Activated CD4-positive, alpha-beta T cell treated with anti-CD3 and anti-CD28 coated beads, Interleukin-2, amount 10 ng/mL, durations not matched to agents 7 days and 5 days (primary cell): ENCODE data around the gene RASA3. TPM values are rescaled to one million over a fixed set of nuclear protein-coding genes. Genes with fewer than 3 reads are reported as not detected.
"Not testable (repeated sequence)": the region's sequence is repeated elsewhere in the genome, so short reads cannot be mapped to it uniquely, and the experiment has no call there.

Experiments
- CTCF ChIA-PET: fragments of 350-600 bp; sonication (Branson Sonifier 250); formaldehyde crosslinking; loops from one replicate; lab custom pipeline; 2021; ENCODE audit warnings: antibody characterized with exemption; lab: Charles Lee
- POLR2A ChIA-PET: fragments of 350-600 bp; sonication (Branson Sonifier 250); formaldehyde crosslinking; loops from one replicate; lab custom pipeline; 2021; ENCODE audit warnings: antibody characterized with exemption; lab: Charles Lee
- DNase-seq: peaks from one replicate; pipeline ENCODE4 v3.0.0-alpha.2; 2020
- H3K27ac Mint-ChIP-seq: one replicate; pipeline ENCODE4 v1.8.0; 2021; ENCODE audit warnings: mild to moderate bottlenecking, moderate library complexity, mixed read lengths
- H3K27me3 Mint-ChIP-seq: one replicate; pipeline ENCODE4 v1.8.0; 2021; ENCODE audit warnings: mixed read lengths
- H3K36me3 Mint-ChIP-seq: one replicate; pipeline ENCODE4 v1.8.0; 2021; ENCODE audit warnings: low read depth, mixed read lengths
- H3K4me1 Mint-ChIP-seq: one replicate; pipeline ENCODE4 v1.8.0; 2021; ENCODE audit warnings: mixed read lengths
- H3K4me3 Mint-ChIP-seq: one replicate; pipeline ENCODE4 v1.8.0; 2021; ENCODE audit warnings: mild to moderate bottlenecking, moderate library complexity, mixed read lengths
- H3K9me3 Mint-ChIP-seq: one replicate; pipeline ENCODE4 v1.8.0; 2021; ENCODE audit warnings: mixed read lengths
- total RNA-seq, 2 experiments: library from RNA; stranded (reverse); gene quantifications; one replicate each; pipeline ENCODE4 v1.2.3, GENCODE V29; 2021

Gene RASA3
- total RNA-seq, 2 experiments from 2014 or later, result 114 to 115 TPM

DNA sequence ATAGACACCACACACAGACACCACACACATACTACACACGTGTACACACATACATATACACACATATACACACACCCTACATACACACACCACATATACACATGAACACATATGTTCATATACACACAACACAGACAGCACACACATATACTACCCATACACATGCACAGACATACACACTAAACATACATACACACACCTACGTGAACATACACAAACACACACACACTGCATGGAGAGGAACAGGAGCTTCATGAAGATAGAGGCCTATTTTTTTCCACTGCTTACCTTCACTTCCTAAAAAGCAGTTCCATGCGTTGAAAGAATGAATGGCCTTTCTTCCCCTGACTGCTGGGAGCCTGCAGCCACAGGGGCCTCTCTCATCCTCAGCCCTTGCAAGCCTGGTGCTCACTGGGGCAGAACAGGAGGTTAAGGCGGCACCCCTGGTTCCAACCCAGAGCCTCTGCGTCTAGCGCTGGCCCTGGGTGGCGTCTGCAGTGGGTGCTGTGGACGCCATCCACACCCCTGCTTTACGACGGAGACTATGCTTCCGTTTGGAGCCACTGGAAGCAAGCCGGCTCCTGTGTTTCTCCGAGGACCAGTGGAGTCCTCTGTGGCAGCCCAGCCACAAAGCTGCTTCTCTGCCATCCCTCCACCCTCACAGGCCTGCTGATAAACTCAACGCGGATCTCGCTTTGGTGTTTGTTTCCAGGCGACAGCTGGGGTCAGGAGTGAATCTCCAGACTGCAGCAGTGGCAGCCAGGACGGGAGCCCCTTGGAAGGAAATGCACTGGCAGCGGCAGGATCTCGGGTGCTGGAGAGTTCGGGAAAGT lies 1.9 kb upstream of the RASA3 start:
- Mint-ChIP-seq H3K27ac (peak overlapping the region; percentile 68), H3K36me3 (peaks cover 30% of the 10 kb centered on the region), H3K27me3 (peaks cover 15% of the 10 kb centered on the region), H3K4me1 (peaks cover 42% of the 10 kb centered on the region), H3K4me3 (peak overlapping the region; percentile 73), H3K9me3 (no peaks in the 10 kb centered on the region)
- no peak for DNase-seq
- ChIA-PET CTCF (interaction anchor here (1.2 kb wide), 1 partner anchor 8 kb away, joined by 4 read pairs; no protein-coding TSS in a partner anchor), POLR2A (no interaction called here)

DNA sequence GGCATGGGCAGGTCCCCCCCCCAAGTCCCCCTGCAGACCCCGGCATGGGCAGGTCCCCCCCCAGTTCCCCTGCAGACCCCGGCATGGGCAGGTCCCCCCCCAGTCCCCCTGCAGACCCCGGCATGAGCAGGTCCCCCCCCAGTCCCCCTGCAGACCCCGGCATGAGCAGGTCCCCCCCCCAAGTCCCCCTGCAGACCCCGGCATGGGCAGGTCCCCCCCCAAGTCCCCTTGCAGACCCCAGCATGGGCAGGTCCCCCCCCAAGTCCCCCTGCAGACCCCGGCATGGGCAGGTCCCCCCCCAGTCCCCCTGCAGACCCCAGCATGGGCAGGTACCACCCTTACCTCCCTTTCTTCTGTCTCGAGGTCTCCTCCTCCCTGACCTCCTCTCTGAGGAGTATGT lies 1.1 kb upstream of the RASA3 start:
- H3K4me3 Mint-ChIP-seq, result peak overlapping the region; percentile 73
- peak overlapping the region; percentile 54 for H3K27ac Mint-ChIP-seq
- peaks cover 35% of the 10 kb centered on the region for H3K36me3 Mint-ChIP-seq
- DNase-seq, CTCF ChIA-PET, H3K9me3 Mint-ChIP-seq, POLR2A ChIA-PET: not testable (repeated sequence)
- H3K4me1 Mint-ChIP-seq, result peaks cover 48% of the 10 kb centered on the region
- peaks cover 15% of the 10 kb centered on the region for H3K27me3 Mint-ChIP-seq

DNA sequence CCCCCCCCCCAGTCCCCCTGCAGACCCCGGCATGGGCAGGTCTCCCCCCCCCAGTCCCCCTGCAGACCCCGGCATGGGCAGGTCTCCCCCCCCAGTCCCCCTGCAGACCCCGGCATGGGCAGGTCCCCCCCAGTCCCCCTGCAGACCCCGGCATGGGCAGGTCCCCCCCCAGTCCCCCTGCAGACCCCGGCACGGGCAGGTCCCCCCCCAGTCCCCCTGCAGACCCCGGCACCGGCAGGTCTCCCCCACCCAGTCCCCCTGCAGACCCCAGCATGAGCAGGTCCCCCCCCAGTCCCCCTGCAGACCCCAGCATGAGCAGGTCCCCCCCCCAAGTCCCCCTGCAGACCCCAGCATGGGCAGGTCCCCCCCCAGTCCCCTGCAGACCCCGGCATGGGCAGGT lies 703 bp upstream of the RASA3 start:
- Mint-ChIP-seq H3K27me3 (peaks cover 15% of the 10 kb centered on the region), H3K36me3 (peaks cover 39% of the 10 kb centered on the region), H3K4me1 (peaks cover 53% of the 10 kb centered on the region)
- CTCF ChIA-PET, H3K9me3 Mint-ChIP-seq, DNase-seq, H3K27ac Mint-ChIP-seq, POLR2A ChIA-PET, H3K4me3 Mint-ChIP-seq: not testable (repeated sequence)

DNA sequence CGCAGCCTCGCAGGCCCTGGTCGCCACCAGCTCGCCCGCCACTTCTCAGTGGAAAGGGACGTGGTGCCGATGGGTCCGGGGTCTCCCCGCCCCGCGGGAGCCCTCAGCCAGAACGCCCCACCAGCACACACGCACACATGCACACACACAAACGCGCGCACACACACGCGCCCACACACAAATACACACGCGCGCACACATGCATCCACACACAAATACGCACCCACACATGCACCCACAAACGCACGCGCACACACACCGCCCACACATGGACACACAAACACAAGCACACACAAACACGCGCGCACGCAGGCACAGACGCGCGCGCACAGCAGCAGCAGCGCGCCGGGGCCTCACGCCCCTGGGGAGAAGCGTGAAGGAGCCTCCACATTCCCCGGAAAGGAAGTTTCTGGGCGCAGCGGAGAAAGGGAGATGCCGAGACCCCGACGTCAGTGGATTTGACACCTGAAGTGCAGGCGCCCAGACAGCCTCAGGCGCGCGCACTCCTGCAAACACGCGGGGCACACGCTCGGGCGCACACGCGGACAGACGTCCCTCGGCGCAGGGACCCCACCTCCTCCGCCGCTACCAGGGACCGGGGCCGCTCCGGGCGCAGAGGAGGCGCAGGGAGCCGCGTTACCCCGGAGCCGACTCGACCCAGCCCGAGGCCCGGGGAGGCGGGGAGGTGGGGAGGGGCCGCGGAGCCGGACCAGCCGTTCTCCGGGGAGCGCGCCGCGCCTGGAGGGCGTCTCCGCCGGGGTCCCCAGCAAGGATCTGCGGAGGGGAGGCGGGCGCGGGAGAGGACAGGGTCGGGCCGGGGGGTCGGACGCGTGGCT lies 622 bp downstream of the RASA3 start:
- no peak for DNase-seq
- POLR2A ChIA-PET, result interaction anchor here (0.7 to 1.3 kb wide), 3 partner anchors 9 to 313 kb away, joined by 3 to 6 read pairs (median 3); no protein-coding TSS in a partner anchor

DNA sequence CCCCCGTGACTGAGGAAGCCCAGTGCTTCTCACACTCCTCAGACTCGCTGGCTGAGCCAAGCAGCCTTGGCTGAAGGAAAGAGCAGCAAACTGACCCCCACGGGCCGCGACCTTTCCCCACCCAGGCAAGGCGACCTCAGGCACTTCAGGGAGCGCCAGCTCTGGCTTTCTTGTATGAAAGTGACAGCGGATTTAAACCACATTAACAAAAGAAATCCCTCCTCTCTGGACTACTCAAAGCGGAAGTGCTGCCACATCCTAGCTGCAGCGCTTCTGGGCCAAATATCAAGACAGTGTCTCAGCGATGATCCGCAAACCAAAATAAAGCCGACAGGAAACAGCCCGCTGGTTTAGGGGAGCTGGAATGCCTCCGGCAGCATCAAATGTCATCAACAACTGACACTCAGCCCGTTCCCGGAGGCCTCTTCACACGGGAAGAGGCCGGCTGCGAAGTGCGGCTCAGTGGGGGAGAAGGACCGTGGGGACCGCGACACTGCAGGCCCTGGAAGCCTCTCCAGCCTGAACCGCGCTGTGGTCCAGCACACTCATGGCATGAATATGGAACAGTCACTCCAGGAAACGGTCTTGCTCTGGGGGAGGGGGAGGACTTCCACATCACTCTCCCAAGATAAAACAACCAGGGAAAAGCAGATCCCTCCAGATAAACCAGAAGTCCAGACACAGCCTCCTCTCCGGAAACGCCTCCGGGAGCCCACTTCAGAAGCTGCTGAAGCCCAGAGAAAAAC lies 1.4 kb downstream of the RASA3 start:
- H3K27me3 Mint-ChIP-seq, result peaks cover 10% of the 10 kb centered on the region
- H3K4me1 Mint-ChIP-seq, result peaks cover 67% of the 10 kb centered on the region
- CTCF ChIA-PET, result interaction anchor here (0.7 to 1.9 kb wide), 4 partner anchors 13 to 64 kb away, joined by 3 to 4 read pairs (median 4); no protein-coding TSS in a partner anchor
- peak; percentile 83 for DNase-seq
- H3K27ac Mint-ChIP-seq, result peak overlapping the region; percentile 92
- POLR2A ChIA-PET, result interaction anchor here (0.7 to 1.3 kb wide), 4 partner anchors 10 to 312 kb away, joined by 3 to 6 read pairs (median 3); no protein-coding TSS in a partner anchor
- peaks cover 57% of the 10 kb centered on the region for H3K36me3 Mint-ChIP-seq
- peak overlapping the region; percentile 92 for H3K4me3 Mint-ChIP-seq
- H3K9me3 Mint-ChIP-seq, result peaks cover 10% of the 10 kb centered on the region

More for the DNA sequence above, 622 bp downstream of the RASA3 start:
- peaks cover 59% of the 10 kb centered on the region for H3K4me1 Mint-ChIP-seq
- peak overlapping the region; percentile 92 for H3K27ac Mint-ChIP-seq
- H3K36me3 Mint-ChIP-seq, result peaks cover 49% of the 10 kb centered on the region
- peak overlapping the region; percentile 92 for H3K4me3 Mint-ChIP-seq
- H3K9me3 Mint-ChIP-seq, result peaks cover 5% of the 10 kb centered on the region
- H3K27me3 Mint-ChIP-seq, result peaks cover 15% of the 10 kb centered on the region
- CTCF ChIA-PET, result interaction anchor here (0.7 to 1.9 kb wide), 4 partner anchors 13 to 64 kb away, joined by 3 to 4 read pairs (median 4); no protein-coding TSS in a partner anchor

DNA sequence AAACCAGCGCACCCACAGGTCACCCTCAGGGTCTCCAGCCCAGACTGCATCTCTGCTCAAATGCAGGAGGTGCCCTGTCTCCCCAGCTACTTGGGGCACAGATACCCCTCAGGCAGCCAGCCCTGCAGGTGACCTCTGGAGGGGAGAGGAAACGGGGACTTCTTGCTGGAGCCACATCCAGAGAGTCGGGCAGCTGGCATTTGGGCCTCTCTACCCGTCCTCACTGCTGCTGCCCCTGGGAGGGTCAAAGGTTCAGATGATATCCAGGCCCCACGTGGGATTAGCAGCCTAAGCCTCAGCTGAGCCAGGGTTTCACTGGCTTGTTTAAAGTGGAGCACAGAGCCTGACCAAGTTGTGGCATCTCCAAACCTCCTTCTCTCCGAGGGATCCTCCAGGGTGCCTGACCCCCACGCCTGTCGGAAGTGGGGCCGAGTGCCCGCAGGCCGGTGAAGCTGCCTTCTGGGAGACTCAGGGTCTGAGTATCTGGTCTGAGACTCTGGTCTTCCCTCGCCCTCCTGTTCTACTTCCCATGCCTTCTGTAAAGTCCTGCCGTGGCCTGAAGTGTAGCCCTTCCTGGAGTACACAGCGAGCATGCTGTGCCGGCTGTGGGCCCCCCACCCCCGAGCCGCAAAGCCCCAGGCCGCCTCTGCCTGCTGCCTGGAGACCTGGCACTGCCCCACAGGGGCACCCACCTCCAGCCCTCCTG lies 2.1 kb downstream of the RASA3 start:
- Mint-ChIP-seq H3K36me3 (peaks cover 61% of the 10 kb centered on the region), H3K9me3 (peaks cover 11% of the 10 kb centered on the region), H3K4me3 (peak overlapping the region; percentile 92), H3K27ac (peak overlapping the region; percentile 92), H3K4me1 (peaks cover 70% of the 10 kb centered on the region), H3K27me3 (peaks cover 9% of the 10 kb centered on the region)
- no peak for DNase-seq
- POLR2A ChIA-PET, result interaction anchor here (1.2 to 1.3 kb wide), 3 partner anchors 11 to 19 kb away, joined by 3 to 6 read pairs (median 3); no protein-coding TSS in a partner anchor
- CTCF ChIA-PET, result interaction anchor here (1.1 to 1.9 kb wide), 3 partner anchors 14 to 63 kb away, joined by 3 to 4 read pairs (median 4); no protein-coding TSS in a partner anchor

GRCh38 chr13:114129649-114130062 lies 2.8 kb downstream of the RASA3 start:
- Mint-ChIP-seq H3K9me3 (peaks cover 15% of the 10 kb centered on the region), H3K36me3 (peaks cover 67% of the 10 kb centered on the region), H3K4me3 (peak overlapping the region; percentile 92), H3K27me3 (peaks cover 4% of the 10 kb centered on the region), H3K27ac (peak overlapping the region; percentile 92), H3K4me1 (peaks cover 70% of the 10 kb centered on the region)
- DNase-seq, result peak; percentile 48
- ChIA-PET CTCF (interaction anchor here (1.4 to 3.6 kb wide), 3 partner anchors 15 to 19 kb away, joined by 3 to 15 read pairs (median 4); no protein-coding TSS in a partner anchor), POLR2A (no interaction called here)

GRCh38 chr13:114128624-114129522 lies 3.5 kb downstream of the RASA3 start:
- H3K4me3 Mint-ChIP-seq, result peak overlapping the region; percentile 92
- peaks cover 17% of the 10 kb centered on the region for H3K9me3 Mint-ChIP-seq
- POLR2A ChIA-PET, result no interaction called here
- H3K4me1 Mint-ChIP-seq, result peaks cover 70% of the 10 kb centered on the region
- peaks cover 72% of the 10 kb centered on the region for H3K36me3 Mint-ChIP-seq
- CTCF ChIA-PET, result interaction anchor here (0.7 to 3.6 kb wide), 4 partner anchors 16 to 97 kb away, joined by 3 to 15 read pairs (median 4); no protein-coding TSS in a partner anchor
- peaks cover 2% of the 10 kb centered on the region for H3K27me3 Mint-ChIP-seq
- H3K27ac Mint-ChIP-seq, result peak overlapping the region; percentile 92
- peak; percentile 91 for DNase-seq

GRCh38 chr13:114128348-114128623 lies 4.1 kb downstream of the RASA3 start:
- H3K4me3 Mint-ChIP-seq, result peak overlapping the region; percentile 92
- H3K9me3 Mint-ChIP-seq, result peaks cover 17% of the 10 kb centered on the region
- ChIA-PET CTCF (interaction anchor here (0.7 to 3.6 kb wide), 4 partner anchors 17 to 98 kb away, joined by 3 to 15 read pairs (median 4); no protein-coding TSS in a partner anchor), POLR2A (no interaction called here)
- H3K4me1 Mint-ChIP-seq, result peaks cover 72% of the 10 kb centered on the region
- H3K27ac Mint-ChIP-seq, result peak overlapping the region; percentile 71
- H3K27me3 Mint-ChIP-seq, result no peaks in the 10 kb centered on the region
- DNase-seq, result no peak
- peaks cover 74% of the 10 kb centered on the region for H3K36me3 Mint-ChIP-seq

- CTCF ChIA-PET, result interaction anchor here (0.7 to 3.6 kb wide), 7 partner anchors 7 to 98 kb away, joined by 3 to 15 read pairs (median 4); no protein-coding TSS in a partner anchor
- H3K36me3 Mint-ChIP-seq, result peaks cover 77% of the 10 kb centered on the region
- H3K27me3 Mint-ChIP-seq, result no peaks in the 10 kb centered on the region
- peaks cover 76% of the 10 kb centered on the region for H3K4me1 Mint-ChIP-seq
- H3K4me3 Mint-ChIP-seq, result peak overlapping the region; percentile 92
- DNase-seq, result no peak
- POLR2A ChIA-PET, result no interaction called here
- peak overlapping the region; percentile 71 for H3K27ac Mint-ChIP-seq
- H3K9me3 Mint-ChIP-seq, result peaks cover 17% of the 10 kb centered on the region
Observed at GRCh38 chr13:114127473-114128347, 4.7 kb downstream of the RASA3 start.
